ACHN (cell line): ENCODE results near the gene COG5.

ENCODE experiments used
- DNase-seq: peaks from one replicate; pipeline ENCODE4 v3.0.0-alpha.2; 2015
- in situ Hi-C: cut with HindIII; loops from 2 replicates; pipeline ENCODE4 v1.10.0; 2017; ENCODE audit warnings: low sequenced_read_pairs, low pct_ligation_motif_present, low pct_unique_long_range_greater_than_20kb

Gene COG5

DNA sequence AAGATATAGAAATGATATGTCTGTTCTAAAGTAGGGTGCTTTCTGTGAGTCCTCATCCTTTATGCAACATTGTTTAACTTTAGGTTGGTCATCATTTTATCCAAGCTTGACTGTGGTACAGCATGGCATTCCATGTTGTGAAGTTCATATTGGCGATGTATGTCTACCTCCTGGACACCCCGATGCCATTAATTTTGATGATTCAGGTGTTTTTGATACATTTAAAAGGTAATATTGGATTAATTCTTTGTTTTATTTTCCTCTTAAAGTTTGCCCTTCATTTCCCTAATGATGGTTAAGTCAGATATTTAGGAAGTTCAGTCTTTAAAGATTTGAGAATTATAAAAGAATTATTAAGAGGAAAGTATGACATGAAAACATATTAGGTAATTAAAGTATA, 373.6 kb downstream of the COG5 start:
- in situ Hi-C loops, result no loop called here
- DNase-seq, result no peak

DNA sequence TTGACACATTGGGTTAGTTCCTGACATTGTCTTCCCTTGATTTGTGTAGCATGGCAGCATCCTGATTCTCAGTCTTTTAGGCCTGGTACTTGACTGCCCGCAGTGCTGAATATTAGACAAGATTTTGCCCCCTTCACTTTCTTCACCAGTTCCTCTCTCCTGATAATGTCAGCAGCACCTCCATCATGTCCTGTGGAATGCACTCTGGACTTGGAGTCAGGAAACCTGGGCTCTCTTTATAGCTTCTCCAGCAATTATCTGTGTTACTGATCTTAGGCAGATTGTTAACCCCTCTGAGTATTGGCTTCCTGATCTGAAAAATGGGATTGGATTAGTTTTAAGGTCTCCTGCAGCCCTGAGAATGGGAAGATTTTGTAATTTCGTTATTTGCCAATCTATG, 375.9 kb downstream of the COG5 start:
- in situ Hi-C loops, result no loop called here
- DNase-seq, result no peak

DNA sequence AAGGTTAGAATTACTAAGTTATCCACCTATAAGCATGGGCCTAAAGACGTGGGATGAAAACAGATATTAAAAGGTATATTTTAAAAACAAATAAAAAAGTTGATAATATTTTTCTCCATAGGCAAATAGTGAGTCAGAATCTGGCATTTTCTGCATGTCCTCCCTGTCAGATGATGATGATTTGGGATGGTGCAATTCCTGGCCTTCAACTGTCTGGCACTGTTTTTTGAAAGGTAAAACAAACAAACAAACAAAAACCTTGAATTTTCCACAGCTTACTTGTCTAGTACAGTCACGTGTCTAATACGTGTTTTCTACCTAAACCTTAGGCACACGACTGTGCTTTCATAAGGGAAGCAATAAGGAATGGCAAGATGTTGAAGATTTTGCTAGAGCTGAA, 377.5 kb downstream of the COG5 start:
- DNase-seq, result no peak
- in situ Hi-C loops, result no loop called here

DNA sequence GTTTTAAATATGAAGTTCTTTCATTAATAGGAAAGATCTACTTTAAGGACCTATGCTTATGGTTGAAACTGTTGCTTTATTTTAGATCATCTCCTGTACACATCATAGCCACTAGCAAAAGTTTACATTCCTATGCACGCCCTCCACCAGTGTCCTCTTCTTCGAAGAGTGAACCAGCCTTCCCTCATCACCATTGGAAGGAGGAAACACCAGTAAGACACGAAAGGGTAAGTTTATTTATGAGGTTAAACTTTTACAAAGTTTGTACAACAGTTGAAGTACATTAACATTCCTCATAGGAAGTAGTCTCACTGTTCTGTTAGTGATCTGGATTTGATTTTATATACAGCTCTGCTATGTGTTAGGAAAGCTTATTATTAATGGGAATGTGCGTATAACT, 378.0 kb downstream of the COG5 start:
- peak; percentile 26 for DNase-seq
- in situ Hi-C loops, result no loop called here

DNA sequence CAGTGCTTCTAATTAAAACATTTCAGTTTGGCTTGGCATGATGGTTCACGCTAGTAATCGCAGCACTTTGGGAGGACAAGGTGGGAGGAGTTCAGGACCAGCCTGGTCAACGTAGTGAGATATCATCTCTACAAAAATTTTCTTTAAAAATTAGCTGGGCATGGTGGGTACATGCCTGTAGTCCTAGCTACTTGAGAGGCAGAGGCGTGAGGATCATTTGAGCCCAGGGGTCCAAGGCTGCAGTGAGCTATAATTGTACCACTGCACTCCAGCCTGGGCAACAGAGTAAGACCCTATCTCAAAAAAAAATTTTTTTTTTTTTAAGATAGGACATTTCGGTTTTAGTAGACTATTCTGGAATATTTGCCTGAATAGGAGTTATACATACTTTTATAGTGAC, 382.5 kb downstream of the COG5 start:
- in situ Hi-C loops, result no loop called here
- no peak for DNase-seq

DNA sequence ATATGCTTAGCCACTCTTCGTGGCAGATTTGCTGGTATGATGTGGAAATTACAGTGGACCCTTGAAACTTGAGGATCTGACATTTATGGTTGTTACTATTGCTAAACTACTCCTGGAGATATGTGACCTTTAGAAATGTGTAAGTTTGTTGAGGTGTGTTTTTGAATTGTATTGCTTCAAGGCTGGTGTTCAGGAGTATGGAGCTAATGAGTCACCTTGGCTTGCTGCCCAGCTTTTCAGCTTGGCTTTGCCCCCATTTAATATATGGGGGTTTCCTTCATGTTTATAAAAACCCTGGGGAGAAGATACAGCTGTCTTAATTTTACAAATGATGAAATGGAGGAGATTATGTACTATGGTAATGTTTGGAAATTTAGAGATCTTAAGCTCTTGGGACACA, 383.3 kb downstream of the COG5 start:
- in situ Hi-C loops, result no loop called here
- DNase-seq, result peak; percentile 58

DNA sequence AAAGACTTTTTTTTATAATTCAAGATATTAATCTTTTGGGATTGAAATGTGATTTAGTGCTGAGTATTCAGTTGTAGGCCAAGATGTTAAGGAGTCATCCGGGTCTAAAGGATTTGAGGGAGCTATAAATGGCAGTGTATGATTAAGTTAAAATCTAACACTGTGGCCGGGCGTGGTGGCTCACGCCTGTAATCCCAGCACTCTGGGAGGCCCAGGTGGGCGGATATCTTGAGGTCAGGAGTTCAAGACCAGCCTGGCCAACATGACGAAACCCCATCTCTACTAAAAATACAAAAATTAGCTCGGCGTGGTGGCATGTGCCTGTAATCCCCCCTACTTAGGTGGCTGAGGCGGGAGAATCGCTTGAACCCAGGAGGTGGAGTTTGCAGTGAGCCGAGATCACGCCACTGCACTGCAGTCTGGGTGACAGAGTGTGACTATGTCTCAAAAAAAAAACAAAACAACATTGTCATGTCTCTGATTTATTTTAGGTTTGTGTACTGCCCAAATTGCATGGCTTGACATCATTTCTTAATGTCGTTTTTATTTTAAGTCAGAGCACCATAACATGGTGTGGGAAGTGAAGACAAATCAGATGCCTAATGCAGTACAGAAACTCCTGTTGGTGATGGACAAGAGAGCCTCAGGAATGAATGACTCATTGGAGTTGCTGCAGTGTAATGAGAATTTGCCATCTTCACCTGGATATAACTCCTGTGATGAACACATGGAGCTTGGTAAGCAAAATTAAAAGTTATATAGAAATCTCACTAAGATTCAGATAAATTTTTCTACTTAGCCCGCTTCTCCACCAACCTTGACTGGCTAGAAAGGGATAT, 384.2 kb downstream of the COG5 start:
- in situ Hi-C loops, result no loop called here
- peak; percentile 66 for DNase-seq

DNA sequence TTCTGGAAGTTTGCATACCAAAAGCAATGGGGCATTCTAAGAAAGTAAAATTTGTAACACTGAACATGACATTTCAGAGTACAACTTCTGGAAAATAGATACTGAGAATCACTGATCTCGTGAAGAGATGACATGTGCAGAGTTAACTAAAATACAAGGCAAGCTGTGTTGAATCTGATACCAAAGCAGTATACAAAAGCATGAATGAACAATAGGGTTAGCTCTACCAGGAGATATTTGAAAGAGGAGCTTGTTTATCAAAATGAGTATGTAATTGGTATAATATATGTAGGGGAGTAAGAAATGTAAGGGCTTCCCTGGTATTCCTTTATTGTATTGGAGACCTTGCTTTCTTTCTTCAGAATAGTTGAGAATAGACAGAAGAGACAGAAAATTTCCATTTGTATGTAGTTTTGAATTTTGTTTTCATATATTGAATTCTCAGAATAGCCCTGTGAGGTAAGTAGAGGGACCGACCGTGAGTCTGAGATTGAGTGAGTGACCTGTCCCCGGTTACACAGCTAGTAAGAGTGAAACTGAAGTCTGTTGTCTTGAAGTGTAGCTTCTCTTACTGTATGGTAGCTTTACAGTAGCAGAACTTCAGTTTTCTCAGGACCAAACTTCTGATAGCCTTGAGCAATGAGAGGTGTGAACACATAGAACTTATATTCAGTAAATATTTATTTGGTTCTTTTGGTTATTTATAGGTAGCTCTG, 389.9 kb downstream of the COG5 start:
- in situ Hi-C loops, result no loop called here
- no peak for DNase-seq

DNA sequence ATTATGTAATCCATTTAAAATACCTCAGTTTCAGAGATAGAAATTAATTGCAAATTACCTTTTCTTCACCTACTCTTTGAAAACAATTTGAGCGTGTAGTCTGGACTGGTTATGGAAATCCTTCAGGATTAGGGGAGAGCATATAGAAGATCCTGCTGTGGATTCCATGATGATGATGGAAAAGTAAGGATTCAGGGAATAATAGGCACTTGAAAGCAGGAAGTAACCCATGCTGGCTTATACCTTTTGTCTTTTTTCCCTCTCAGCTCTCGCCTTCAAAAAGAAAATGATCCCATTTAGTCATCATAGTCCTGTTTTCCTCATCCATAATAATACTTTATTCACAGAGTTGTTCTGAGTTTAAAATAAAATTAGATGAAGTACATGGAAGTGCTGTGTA, 390.5 kb downstream of the COG5 start:
- no peak for DNase-seq
- in situ Hi-C loops, result no loop called here

DNA sequence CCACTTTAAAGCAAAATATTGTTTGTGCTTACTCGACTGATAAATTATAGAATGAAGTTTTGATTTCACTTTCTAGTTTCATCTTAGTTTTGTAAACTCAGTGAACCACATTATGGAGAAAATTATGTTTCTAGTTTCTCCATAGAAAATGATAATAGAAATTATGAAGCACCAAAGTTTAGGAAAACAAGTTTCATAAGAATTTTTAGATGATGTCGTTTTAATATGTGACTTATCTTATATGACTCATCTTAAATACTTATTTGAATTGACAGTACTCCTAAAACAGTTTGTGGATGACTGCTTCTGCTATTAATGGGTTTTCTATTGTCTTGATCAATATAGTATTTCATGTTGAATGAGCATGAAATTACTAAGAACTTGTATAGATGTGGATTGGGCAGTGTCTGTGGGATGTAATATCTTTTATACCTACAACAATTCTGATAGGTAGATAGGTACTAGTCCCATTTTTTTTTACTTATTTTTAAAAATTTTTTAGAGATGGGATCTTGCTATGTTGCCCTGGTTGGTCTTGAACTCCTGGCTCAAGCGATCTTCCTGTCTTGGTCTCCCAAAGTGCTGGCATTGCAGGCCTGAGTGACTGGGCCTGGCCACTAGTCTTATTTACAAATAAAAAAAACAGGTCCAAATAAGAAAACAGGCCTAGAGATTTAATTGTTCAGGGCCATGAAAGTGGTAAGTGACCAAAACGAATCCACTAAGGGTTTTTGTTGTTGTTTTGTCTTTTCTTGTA, 391.3 kb downstream of the COG5 start:
- in situ Hi-C loops, result no loop called here
- DNase-seq, result peak; percentile 48

DNA sequence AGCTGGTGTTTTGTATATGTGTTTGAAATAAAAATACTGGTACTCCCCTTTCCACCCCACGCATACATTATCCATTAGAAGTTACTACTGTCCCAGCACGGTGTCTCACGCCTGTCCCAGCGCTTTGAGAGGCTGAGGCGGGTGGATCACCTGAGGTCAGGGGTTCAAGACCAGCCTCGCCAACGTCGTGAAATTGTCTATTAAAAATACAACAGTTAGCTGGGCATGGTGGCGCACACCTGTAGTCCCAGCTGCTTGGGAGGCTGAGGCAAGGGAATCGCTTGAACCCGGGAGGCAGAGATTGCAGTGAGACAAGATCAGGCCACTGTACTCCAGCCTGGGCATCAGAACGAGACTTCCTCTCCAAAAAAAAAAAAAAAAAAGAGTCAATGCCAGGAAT, 392.2 kb downstream of the COG5 start:
- DNase-seq, result no peak

DNA sequence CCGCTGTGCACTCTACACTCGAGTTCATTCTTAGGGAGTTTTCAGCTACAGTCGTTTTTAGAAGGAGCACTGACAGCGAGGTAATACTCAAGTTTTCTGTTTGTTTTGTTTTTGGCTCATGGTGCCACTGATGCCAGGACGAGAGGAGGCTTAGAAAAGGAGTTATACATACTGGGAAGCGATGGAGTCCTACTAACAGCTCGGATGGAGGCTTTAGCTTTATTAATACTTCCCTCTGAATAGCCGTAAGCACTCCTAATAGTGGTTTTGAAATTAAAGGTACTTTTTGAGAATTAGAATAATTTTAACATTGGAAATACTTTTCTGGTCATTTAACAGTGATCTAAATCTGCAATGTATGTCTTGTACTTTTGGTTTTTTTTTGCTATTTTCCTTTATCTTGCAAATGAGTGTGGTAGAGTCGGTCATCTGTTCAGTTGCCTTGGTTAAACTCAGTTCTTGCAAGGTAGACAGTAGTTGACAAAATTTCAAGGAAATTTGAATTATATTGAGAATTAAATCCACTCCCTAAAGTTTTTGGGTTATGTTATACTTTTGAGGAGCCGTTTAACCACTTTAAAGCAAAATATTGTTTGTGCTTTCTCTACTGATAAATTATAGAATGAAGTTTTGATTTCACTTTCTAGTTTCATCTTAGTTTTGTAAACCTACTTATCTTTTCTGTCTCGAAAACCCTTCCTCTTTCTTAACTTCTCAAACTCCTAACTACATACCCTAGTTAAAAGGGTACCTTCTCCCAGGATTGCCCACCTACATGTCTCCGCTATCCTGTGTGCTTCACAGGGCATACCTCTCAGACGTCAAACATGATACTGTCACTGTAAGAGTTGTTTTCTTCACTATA, 393.4 kb downstream of the COG5 start:
- in situ Hi-C loops, result no loop called here
- DNase-seq, result peak; percentile 20

More for the DNA sequence above, 392.2 kb downstream of the COG5 start:
- in situ Hi-C loops, result no loop called here

DNA sequence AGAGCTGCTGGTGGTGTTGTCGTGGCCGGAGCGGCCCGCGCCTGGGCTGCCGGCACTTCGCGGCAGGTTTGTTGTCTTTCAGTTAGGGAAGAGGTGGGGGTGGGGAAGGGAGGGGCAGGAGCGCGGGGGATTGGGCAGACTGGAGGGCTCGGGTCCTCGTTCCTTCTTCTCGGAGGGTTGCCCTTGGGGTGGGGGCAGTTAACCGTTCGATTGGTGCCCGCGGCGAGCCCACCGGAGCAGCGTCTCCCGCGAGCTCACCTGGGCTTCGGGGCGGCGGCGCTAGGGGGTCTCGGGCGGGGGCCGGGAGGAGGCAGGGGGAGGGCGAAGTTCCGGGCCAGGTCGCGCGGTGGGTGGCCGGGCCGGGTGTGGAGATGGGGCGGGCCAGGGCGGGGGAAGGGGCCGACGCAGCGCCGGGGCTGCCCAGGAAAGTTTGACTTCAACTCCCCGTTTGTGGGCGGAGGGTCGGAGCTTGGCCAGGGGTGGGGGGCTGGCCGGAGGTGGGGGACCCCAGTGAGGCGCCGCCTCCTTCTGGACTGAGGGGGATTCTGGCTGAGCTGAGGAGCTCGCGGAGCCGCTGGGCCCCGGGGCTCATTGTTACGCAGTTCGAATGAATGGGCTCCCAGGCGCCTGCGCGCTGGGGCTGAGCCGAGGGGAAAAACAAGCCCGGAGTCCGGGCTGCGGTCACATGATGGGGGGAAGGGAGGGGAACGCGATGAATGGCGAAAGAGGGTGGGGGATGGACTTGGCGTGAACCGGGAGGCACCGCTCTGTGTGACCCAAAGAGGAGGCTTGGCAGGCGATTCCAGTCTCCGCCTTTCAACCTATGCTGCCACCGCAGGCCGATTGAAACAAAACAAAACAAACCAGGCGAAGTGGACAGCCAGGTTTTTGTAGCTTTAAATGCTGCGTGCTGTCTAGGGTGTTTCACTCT, 394.3 kb downstream of the COG5 start:
- in situ Hi-C loops, result no loop called here
- DNase-seq, result peak; percentile 99

DNA sequence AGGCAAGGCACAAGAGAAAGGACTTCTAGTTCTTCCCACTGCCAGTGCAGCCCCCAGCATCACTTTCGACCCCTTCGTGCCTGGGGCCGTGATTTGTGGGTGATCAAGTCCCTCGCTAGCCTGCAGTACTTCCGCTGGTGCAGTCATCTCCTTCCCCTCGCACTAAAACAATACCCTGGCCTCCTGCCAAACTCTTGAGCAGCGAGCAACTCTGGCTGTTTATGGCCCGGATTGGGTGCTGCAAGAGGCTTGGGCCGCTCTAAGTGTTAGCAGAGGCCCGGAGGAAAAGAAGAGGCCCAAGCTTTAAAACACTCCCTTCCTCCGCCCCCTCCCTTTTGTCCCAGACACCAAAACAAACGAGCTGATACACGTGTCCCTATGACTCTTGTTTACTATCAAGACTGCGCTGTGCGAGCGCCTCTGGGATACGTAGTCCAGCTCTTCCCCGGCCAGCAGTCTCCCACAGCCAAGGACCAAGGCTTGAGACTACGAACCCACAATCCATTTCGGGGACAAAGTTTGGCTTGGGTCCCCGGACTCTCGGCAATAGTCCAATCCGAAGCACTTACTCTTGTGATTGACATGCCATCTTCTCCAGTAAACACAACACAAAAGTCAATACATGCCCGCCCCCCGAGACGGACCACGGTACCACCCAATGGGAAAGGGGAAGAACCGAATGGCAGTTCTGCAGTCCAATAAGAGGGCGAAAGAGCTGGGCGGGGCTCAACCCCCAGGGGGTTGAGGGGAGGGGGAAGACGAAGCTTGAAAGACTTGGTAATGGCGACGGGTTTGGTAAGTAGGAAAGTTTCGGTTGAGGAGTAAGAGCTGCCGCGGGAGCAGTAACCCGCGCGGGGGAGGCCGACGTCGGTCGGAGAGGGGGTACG, 395.2 kb downstream of the COG5 start, which contains the start of gene HBP1:
TSS of gene HBP1 (plus strand) at position 771 of the 887 bp plus-strand sequence. CDS start 10,891 bp downstream, outside the sequence.
- in situ Hi-C loops, result no loop called here
- DNase-seq, result peak; percentile 100

DNA sequence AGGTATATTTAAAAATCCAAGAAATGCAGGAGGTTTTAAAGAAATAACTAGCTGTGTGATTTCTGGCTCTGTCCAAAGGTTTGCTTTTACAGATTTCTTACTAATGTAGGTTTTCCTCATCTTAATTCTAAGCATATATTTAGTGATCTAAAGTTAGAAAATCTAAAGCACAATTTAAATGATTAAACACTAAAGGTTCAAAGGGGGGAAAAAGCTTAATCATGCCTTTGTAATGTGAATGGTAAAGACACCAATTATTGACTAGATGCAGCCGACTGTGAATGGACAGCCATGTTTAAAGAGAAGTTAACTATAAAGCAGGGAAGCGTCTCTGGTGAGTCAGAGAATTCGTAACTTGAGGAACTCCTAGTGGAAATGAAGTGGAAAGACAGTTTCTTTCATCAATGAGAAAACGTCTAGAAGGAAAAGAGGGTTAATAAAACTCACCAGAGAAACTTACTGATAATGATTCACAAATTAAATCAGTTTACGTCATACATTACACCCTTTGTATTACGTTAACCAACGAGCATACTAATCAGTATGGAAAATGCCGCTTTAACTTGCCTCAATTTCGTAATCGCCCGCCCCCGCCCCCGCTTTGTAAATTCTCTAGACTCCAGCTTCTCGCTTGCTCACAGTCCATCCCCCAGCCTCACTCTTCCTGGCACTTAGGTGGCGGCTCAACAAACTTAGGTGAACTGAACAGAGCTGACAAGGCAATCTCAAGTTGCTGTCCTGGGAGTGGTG, 396.1 kb downstream of the COG5 start:
- in situ Hi-C loops, result no loop called here
- DNase-seq, result peak; percentile 95
